AML-193 (cell line): ENCODE measurements around the gene CRYBG1.

Experiments used
- DNase-seq, 2 experiments: peaks; one replicate each; lab custom pipeline; 2025; lab: John Stamatoyannopoulos, UW

Gene CRYBG1

GRCh38 chr6:106360410-106360988 lies at the start of gene CRYBG1:
Gene CRYBG1, plus strand, starts transcription at chr6:106360717. Its CDS starts 192 bp downstream, at chr6:106360909.
- DNase-seq, result no peak

- DNase-seq, result peak; percentile 46 to 50
These were observed 44.6 kb upstream of the CRYBG1 start for GRCh38 chr6:106315765-106316374.

GRCh38 chr6:106316375-106316766 lies 44.1 kb upstream of the CRYBG1 start:
- DNase-seq, result no peak

GRCh38 chr6:106318061-106318460 lies 42.5 kb upstream of the CRYBG1 start:
- no peak for DNase-seq

- peak; percentile 40 to 68 for DNase-seq
These were observed 41.7 kb upstream of the CRYBG1 start for GRCh38 chr6:106318851-106319250.

- no peak for DNase-seq
These were observed 38.6 kb upstream of the CRYBG1 start for GRCh38 chr6:106321940-106322339.

GRCh38 chr6:106324726-106325335 lies 35.7 kb upstream of the CRYBG1 start:
- peak; percentile 29 to 35 for DNase-seq

- peak; percentile 98 to 99 for DNase-seq
These were observed 35.0 kb upstream of the CRYBG1 start, which contains the start of gene ATG5 for GRCh38 chr6:106325336-106326178. Gene ATG5, minus strand, starts transcription at chr6:106325760. Its CDS starts 9,552 bp downstream, at chr6:106316208.

- peak; percentile 76 to 82 for DNase-seq
These were observed 25.7 kb upstream of the CRYBG1 start for GRCh38 chr6:106334646-106335448.

- peak; percentile 90 to 91 for DNase-seq
These were observed 21.0 kb upstream of the CRYBG1 start for GRCh38 chr6:106339334-106340029.

- no peak for DNase-seq
These were observed 13.3 kb upstream of the CRYBG1 start for GRCh38 chr6:106347219-106347618.

- no peak for DNase-seq
These were observed 4.1 kb upstream of the CRYBG1 start for GRCh38 chr6:106356378-106356777.

GRCh38 chr6:106359959-106360409 lies 533 bp upstream of the CRYBG1 start:
- no peak for DNase-seq

GRCh38 chr6:106360989-106361430 lies 493 bp downstream of the CRYBG1 start:
- no peak for DNase-seq

- no peak for DNase-seq
These were observed 3.1 kb downstream of the CRYBG1 start for GRCh38 chr6:106363401-106364138.

- DNase-seq, result no peak
These were observed 9.2 kb downstream of the CRYBG1 start for GRCh38 chr6:106369739-106370138.

- no peak for DNase-seq
These were observed 10.1 kb downstream of the CRYBG1 start for GRCh38 chr6:106370639-106371038.

GRCh38 chr6:106372838-106373501 lies 12.5 kb downstream of the CRYBG1 start:
- no peak for DNase-seq

GRCh38 chr6:106373502-106374239 lies 13.2 kb downstream of the CRYBG1 start:
- no peak for DNase-seq
